Femur (tissue), 1 donor: ENCODE measurements around the gene CDC45.

Source experiments
- DNase-seq: peaks from one replicate; pipeline ENCODE4 v3.0.0-alpha.2; 2017

Gene CDC45

GRCh38 chr22:19567157-19568009 is 87.7 kb downstream of the CDC45 start:
- no peak for DNase-seq

DNA sequence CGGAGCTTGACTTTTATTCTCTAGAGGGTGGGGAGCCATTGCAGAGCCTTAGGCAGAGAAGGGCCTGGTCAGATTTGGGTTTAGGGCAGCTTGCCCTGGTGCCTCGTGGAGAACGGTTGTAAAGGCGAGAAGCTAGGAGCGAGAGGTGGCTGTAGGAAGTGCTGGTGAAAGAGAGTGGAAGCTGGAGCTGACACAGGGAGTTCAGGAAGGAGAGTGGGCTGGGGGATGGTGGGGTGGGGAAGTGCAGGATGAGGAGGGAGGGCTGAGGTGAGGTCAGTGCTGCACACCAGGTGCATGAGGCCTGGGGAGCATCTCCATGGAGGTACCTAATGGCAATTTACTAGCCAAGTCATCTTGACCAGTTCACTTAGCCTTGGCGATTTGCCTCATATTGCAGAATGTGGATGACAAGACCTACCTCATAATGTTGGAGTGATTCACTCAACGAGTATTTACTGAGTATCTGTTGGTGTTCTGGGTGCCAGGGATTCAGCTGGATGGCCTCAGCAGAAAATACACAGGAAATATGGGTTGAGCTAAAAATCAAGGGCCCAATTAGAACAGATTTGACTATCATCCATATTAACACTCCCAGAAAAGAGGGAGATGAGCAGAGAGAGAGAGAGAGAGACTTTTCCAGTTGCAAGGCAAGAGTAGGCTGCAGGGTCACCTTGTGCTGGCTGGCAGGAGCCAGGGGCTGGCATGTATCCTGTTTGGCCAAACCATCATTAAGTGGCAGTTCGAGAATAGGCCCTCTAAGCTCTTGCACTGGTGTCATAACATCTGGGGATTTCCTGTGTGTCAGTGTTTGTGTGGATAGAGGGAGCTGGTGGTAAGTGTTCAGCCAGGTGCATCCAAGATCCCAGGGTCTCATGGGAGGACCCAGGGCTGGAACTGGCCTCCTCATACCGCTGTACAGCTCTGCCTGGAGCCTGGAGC is 88.9 kb downstream of the CDC45 start:
- DNase-seq: no peak

- DNase-seq: no peak
Observed at GRCh38 chr22:19569276-19569640, 89.5 kb downstream of the CDC45 start.

- DNase-seq: no peak
Observed at GRCh38 chr22:19569976-19570375, 90.3 kb downstream of the CDC45 start.
